Adipose tissue (tissue), 3 donors: Measurements from ENCODE around the gene LRRC74B. TPM values are rescaled to one million over a fixed set of nuclear protein-coding genes. Genes with fewer than 3 reads are reported as not detected.
"Not testable (repeated sequence)": the region's sequence is repeated elsewhere in the genome, so short reads cannot be mapped to it uniquely, and the experiment has no call there.

Experiments
- H3K27ac ChIP-seq: one replicate; pipeline ENCODE4 v1.5.1; 2013; ENCODE audit warnings: low read depth, low read length
- WGBS, 3 donors: extraction: QIAGEN DNeasy Blood & Tissue Kit; methylation state at CpG; one replicate each; pipeline ENCODE4 v1.1.7; 2013; 5-methylcytosine and 5-hydroxymethylcytosine counted together
- polyA plus RNA-seq, 3 donors: library from polyadenylated mRNA; stranded (reverse); fragments of 200-250 nt; gene quantifications; one replicate each; pipeline ENCODE4 v1.2.3, GENCODE V29; 2013
- donor health status: healthy with polysubstance abuse.
- donor health status: Bipolar disorder and iron deficiency.
- donor health status: healthy.

The LRRC74B gene
- polyA plus RNA-seq, 3 donors = not detected

- WGBS, 3 donors = 67 to 77% (median 68%) methylated on average over 4 of the region's 4 CpGs
- no peak overlapping the region for H3K27ac ChIP-seq
These were observed 23.0 kb downstream of the LRRC74B start for GRCh38 chr22:21068681-21069276.

GRCh38 chr22:21069375-21069774 is 23.6 kb downstream of the LRRC74B start:
- 36 to 66% (median 66%) methylated on average over 5 of the region's 5 CpGs for WGBS, 3 donors
- H3K27ac ChIP-seq = no peak overlapping the region

- H3K27ac ChIP-seq = no peak overlapping the region
- WGBS, 3 donors = 83 to 88% (median 87%) methylated on average over 17 of the region's 17 CpGs
These were observed 25.2 kb downstream of the LRRC74B start for GRCh38 chr22:21070690-21071615.

- H3K27ac ChIP-seq = not testable (repeated sequence)
- WGBS, 3 donors = 76 to 82% (median 80%) methylated on average over 8 of the region's 8 CpGs
These were observed 26.1 kb downstream of the LRRC74B start for GRCh38 chr22:21071796-21072195.

GRCh38 chr22:21073023-21073422 is 27.3 kb downstream of the LRRC74B start:
- 75 to 89% (median 78%) methylated on average over 3 of the region's 3 CpGs for WGBS, 3 donors
- H3K27ac ChIP-seq = no peak overlapping the region

- WGBS, 3 donors = 89 to 95% (median 90%) methylated on average over 5 of the region's 5 CpGs
These were observed 27.7 kb downstream of the LRRC74B start for GRCh38 chr22:21073482-21073881.

GRCh38 chr22:21074102-21074715 is 28.5 kb downstream of the LRRC74B start:
- no peak overlapping the region for H3K27ac ChIP-seq
- 47 to 76% (median 50%) methylated on average over 7 of the region's 7 CpGs for WGBS, 3 donors

More at GRCh38 chr22:21073482-21073881, 27.7 kb downstream of the LRRC74B start:
- no peak overlapping the region for H3K27ac ChIP-seq

GRCh38 chr22:21075516-21076138 is 29.9 kb downstream of the LRRC74B start:
- WGBS, 3 donors = 86 to 90% (median 87%) methylated on average over 14 of the region's 14 CpGs

GRCh38 chr22:21076912-21077625 is 31.3 kb downstream of the LRRC74B start:
- no peak overlapping the region for H3K27ac ChIP-seq
- WGBS, 3 donors = 83 to 87% (median 85%) methylated on average over 20 to 21 of the region's 21 CpGs

More at GRCh38 chr22:21075516-21076138, 29.9 kb downstream of the LRRC74B start:
- H3K27ac ChIP-seq = no peak overlapping the region

GRCh38 chr22:21077884-21078508 is 32.2 kb downstream of the LRRC74B start:
- H3K27ac ChIP-seq = no peak overlapping the region
- WGBS, 3 donors = 77 to 80% (median 80%) methylated on average over 14 to 16 of the region's 16 CpGs

- WGBS, 3 donors = 81 to 87% (median 83%) methylated on average over 11 of the region's 11 CpGs
These were observed 33.2 kb downstream of the LRRC74B start for GRCh38 chr22:21078916-21079315.

GRCh38 chr22:21079493-21079892 is 33.7 kb downstream of the LRRC74B start:
- no peak overlapping the region for H3K27ac ChIP-seq
- WGBS, 3 donors = 82 to 94% (median 85%) methylated on average over 5 of the region's 5 CpGs

More at GRCh38 chr22:21078916-21079315, 33.2 kb downstream of the LRRC74B start:
- H3K27ac ChIP-seq = no peak overlapping the region

GRCh38 chr22:21080435-21081137 is 34.8 kb downstream of the LRRC74B start:
- no peak overlapping the region for H3K27ac ChIP-seq
- 90 to 92% (median 91%) methylated on average over 29 to 31 of the region's 31 CpGs for WGBS, 3 donors

- 79 to 90% (median 90%) methylated on average over 6 of the region's 6 CpGs for WGBS, 3 donors
- no peak overlapping the region for H3K27ac ChIP-seq
These were observed 36.5 kb downstream of the LRRC74B start for GRCh38 chr22:21082248-21082647.

- no peak overlapping the region for H3K27ac ChIP-seq
- 77 to 87% (median 80%) methylated on average over 5 of the region's 5 CpGs for WGBS, 3 donors
These were observed 41.4 kb downstream of the LRRC74B start for GRCh38 chr22:21087119-21087518.

- H3K27ac ChIP-seq = not testable (repeated sequence)
- 91 to 94% (median 92%) methylated on average over 11 of the region's 11 CpGs for WGBS, 3 donors
These were observed 42.2 kb downstream of the LRRC74B start for GRCh38 chr22:21087926-21088325.

GRCh38 chr22:21091220-21091619 is 45.5 kb downstream of the LRRC74B start:
- 81 to 92% (median 91%) methylated on average over 11 of the region's 11 CpGs for WGBS, 3 donors
- H3K27ac ChIP-seq = not testable (repeated sequence)
